Peyer's patch (tissue), 4 donors: ENCODE measurements around the gene TSPAN31. TPM values are rescaled to one million over a fixed set of nuclear protein-coding genes. Genes with fewer than 3 reads are reported as not detected.

Experiments
- DNase-seq, 3 donors: peaks; one replicate each; pipeline ENCODE4 v3.0.0-alpha.2; 2017 to 2019
- H3K27ac ChIP-seq, 4 donors: fragments of 200-600 bp; sonication (generic); one replicate each; pipeline ENCODE4 v1.5.1; 2016 to 2019
- H3K27me3 ChIP-seq, 2 donors: fragments of 200-600 bp; sonication (generic); one replicate each; pipeline ENCODE4 v1.5.1; 2019
- H3K36me3 ChIP-seq, 3 donors: fragments of 200-600 bp; sonication (generic); one replicate each; pipeline ENCODE4 v1.5.1; 2016 to 2019
- H3K4me1 ChIP-seq, 4 donors: fragments of 200-600 bp; sonication (generic); one replicate each; pipeline ENCODE4 v1.5.1; 2016 to 2019
- H3K4me3 ChIP-seq, 4 donors: fragments of 200-600 bp; sonication (generic); 1 replicate in 3 of 4; 2 replicates in 1 of 4; pipeline ENCODE4 v1.5.1; 2016 to 2019; ENCODE audit warnings: mild to moderate bottlenecking in 1 of 4
- H3K9me3 ChIP-seq, 4 donors: fragments of 200-600 bp; sonication (generic); one replicate each; pipeline ENCODE4 v1.5.1; 2016 to 2019; ENCODE audit warnings: mild to moderate bottlenecking in 1 of 4
- POLR2A ChIP-seq, 2 donors: fragments of 450-650 bp; IDR thresholded peaks; one replicate each; pipeline ENCODE4 v1.5.1; 2017; ENCODE audit warnings: antibody characterized with exemption in 2 of 2, mild to moderate bottlenecking in 2 of 2, moderate library complexity in 2 of 2
- total RNA-seq, 4 donors: library from RNA; depleted of rRNA; stranded (reverse); fragments of >200 nt; gene quantifications; one replicate each; pipeline ENCODE4 v1.1.0, GENCODE V29; 2016
- TF ChIP-seq, protein P1 (sequence below), 6 experiments: fragments of 450-650 bp in 4 of 6; fragments of 200-600 bp in 2 of 6; sonication (generic) in 1 of 6; IDR thresholded peaks; one replicate each; pipeline ENCODE4 v1.5.1; 2017 to 2019; ENCODE audit warnings: antibody characterized with exemption in 6 of 6, mild to moderate bottlenecking in 3 of 6, moderate library complexity in 1 of 6

The TSPAN31 gene
- total RNA-seq, 4 donors from 2014 or later, result 45.7 to 65.7 (median 55.6) TPM

DNA sequence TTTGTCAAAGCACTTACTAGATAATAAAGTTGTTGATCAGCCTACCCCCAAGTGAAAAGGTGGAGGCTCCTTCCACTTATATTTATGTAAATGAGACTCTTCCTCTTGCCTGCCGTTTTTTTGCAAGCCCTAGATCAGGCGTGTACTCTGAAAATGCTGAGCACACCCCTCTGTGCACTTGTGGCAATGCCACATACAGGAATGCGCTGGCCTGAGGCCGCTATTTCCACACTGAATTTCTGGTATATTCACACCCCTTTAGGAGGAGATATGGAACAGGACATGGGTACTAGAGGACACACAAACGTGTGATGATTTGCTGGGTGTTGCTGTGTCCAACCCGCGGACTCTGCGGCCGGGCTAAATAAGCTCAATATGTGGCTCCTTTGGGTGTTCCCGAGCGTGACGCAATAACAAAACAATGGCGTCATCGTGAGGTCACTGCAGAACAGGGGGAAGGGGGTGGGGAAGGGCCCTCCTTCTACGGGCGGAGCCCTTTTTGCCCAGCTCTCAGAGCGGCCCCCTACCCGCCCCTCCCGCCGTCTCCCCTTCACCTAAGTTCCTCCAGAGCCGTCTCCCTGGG is 554 bp upstream of the TSPAN31 start:
- peak; percentile 54 to 85 (median 80) for DNase-seq
- Histone ChIP-seq H3K36me3 (peaks cover 0 to 28% (median 0%) of the 10 kb centered on the region in 3 donors), H3K4me3 (peak overlapping the region; percentile 62 to 85 (median 79)), H3K9me3 (no peaks in the 10 kb centered on the region), H3K4me1 (peaks cover 0 to 20% (median 8%) of the 10 kb centered on the region in 4 donors), H3K27me3 (peaks cover 0 to 4% of the 10 kb centered on the region in 2 donors), H3K27ac (peak overlapping the region; percentile 85 to 95 (median 95))
- TF ChIP-seq, protein P1, sequence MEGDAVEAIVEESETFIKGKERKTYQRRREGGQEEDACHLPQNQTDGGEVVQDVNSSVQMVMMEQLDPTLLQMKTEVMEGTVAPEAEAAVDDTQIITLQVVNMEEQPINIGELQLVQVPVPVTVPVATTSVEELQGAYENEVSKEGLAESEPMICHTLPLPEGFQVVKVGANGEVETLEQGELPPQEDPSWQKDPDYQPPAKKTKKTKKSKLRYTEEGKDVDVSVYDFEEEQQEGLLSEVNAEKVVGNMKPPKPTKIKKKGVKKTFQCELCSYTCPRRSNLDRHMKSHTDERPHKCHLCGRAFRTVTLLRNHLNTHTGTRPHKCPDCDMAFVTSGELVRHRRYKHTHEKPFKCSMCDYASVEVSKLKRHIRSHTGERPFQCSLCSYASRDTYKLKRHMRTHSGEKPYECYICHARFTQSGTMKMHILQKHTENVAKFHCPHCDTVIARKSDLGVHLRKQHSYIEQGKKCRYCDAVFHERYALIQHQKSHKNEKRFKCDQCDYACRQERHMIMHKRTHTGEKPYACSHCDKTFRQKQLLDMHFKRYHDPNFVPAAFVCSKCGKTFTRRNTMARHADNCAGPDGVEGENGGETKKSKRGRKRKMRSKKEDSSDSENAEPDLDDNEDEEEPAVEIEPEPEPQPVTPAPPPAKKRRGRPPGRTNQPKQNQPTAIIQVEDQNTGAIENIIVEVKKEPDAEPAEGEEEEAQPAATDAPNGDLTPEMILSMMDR (IDR thresholded peaks at IDR 0.05), result no peak
- no peak for TF ChIP-seq POLR2A (IDR thresholded peaks at IDR 0.05)

DNA sequence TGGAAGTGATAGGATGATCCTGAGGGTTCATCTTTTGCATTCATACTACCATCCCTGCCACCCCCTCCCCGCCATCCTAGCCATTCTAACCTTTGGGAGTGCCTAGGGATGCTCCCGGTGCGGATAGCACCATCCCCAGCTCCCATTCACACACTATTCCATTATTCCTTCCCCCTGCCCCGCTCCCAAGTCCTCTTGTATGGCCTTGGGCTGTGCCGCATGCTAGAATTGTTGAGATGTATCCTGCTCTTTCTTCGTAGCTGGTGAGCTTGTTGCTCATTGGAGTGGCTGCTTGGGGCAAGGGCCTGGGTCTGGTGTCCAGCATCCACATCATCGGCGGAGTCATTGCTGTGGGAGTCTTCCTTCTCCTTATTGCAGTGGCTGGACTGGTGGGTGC is 644 bp downstream of the TSPAN31 start:
- no peak for TF ChIP-seq POLR2A (IDR thresholded peaks at IDR 0.05)
- peak overlapping the region; percentile 62 to 85 (median 79) for H3K4me3 ChIP-seq
- no peak for DNase-seq
- peaks cover 0 to 9% (median 6%) of the 10 kb centered on the region in 4 donors for H3K4me1 ChIP-seq
- no peaks in the 10 kb centered on the region for H3K27me3 ChIP-seq
- peak overlapping the region; percentile 85 to 95 (median 95) for H3K27ac ChIP-seq
- peaks cover 0 to 33% (median 0%) of the 10 kb centered on the region in 3 donors for H3K36me3 ChIP-seq
- H3K9me3 ChIP-seq, result no peaks in the 10 kb centered on the region

DNA sequence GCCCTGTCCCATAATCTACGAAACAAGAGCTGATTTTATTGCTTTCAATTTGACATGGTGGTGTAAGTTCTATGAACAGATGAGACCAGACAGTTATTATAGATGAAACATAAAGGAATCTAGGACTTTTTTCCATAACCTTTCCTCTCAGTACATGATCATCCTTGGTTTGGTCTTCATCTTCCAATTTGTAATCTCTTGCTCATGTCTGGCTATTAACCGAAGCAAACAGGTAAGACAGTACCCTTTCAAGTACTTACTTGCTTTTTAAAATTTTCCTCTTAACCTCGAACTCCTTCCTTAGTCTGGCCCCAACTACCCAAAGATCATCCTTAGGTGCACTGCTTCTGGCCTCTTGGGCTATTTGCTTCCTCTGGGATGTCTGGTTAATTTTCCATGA is 1.2 kb downstream of the TSPAN31 start:
- H3K4me3 ChIP-seq, result no peak overlapping the region
- H3K4me1 ChIP-seq, result peaks cover 0 to 11% (median 5%) of the 10 kb centered on the region in 4 donors
- no peaks in the 10 kb centered on the region for H3K27me3 ChIP-seq
- DNase-seq, result no peak
- H3K9me3 ChIP-seq, result no peaks in the 10 kb centered on the region
- H3K36me3 ChIP-seq, result peaks cover 0 to 33% (median 0%) of the 10 kb centered on the region in 3 donors
- no peak overlapping the region for H3K27ac ChIP-seq
- TF ChIP-seq, protein P1 (IDR thresholded peaks at IDR 0.05), result no peak

- TF ChIP-seq, protein P1 (IDR thresholded peaks at IDR 0.05), result no peak
- no peak for TF ChIP-seq POLR2A (IDR thresholded peaks at IDR 0.05)
- Histone ChIP-seq H3K27ac (no peak overlapping the region), H3K4me3 (no peak overlapping the region), H3K36me3 (peaks cover 0 to 33% (median 0%) of the 10 kb centered on the region in 3 donors), H3K27me3 (no peaks in the 10 kb centered on the region), H3K9me3 (no peaks in the 10 kb centered on the region), H3K4me1 (peaks cover 0 to 22% (median 0%) of the 10 kb centered on the region in 4 donors)
- no peak for DNase-seq
Observed at GRCh38 chr12:57749061-57749460, 4.2 kb downstream of the TSPAN31 start.

DNA sequence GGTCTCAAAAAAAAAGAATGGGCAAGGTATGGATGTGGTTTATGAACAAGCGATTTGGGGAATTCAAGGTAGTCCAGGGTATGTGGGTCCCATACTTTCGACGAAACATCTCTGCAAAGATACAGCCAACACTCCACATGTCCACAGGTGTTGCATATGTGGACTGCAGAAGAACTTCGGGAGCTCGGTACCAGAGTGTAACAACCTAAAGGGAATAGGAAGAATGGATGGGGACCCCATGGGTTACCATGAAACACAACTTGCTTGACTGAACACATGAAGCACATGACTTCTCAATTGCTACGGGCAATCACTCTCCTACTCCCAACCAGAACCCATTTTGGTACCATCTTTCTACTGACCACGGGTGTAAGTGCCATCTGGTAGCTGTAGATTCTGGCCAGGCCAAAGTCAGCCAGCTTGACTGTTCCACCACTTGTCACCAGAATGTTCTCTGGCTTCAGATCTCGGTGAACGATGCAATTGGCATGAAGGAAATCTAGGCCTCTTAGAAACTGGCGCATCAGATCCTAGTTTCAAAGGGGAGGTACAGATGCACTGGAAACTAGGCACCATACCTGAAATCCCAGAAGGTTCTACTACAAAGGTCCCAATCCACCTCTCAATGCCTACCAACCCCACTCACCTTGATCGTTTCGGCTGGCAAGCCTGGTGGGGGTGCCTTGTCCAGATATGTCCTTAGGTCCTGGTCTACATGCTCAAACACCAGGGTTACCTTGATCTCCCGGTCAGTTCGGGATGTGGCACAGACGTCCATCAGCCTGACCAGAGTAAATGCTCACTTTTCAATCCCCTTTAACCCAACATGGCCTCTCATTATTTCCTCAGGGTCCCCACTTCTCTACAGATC is 6.0 kb downstream of the TSPAN31 start:
- Histone ChIP-seq H3K27ac (peak overlapping the region in 1 of 4 donors; percentile 81), H3K27me3 (no peaks in the 10 kb centered on the region), H3K4me1 (peaks cover 0 to 26% (median 0%) of the 10 kb centered on the region in 4 donors), H3K36me3 (peaks cover 0 to 33% (median 0%) of the 10 kb centered on the region in 3 donors), H3K4me3 (peak overlapping the region; percentile 49 to 70 (median 60)), H3K9me3 (no peaks in the 10 kb centered on the region)
- no peak for TF ChIP-seq POLR2A (IDR thresholded peaks at IDR 0.05)
- TF ChIP-seq, protein P1 (IDR thresholded peaks at IDR 0.05), result no peak
- no peak for DNase-seq

GRCh38 chr12:57751432-57751787 is 6.6 kb downstream of the TSPAN31 start:
- TF ChIP-seq, protein P1 (IDR thresholded peaks at IDR 0.05), result no peak
- no peak for TF ChIP-seq POLR2A (IDR thresholded peaks at IDR 0.05)
- Histone ChIP-seq H3K36me3 (peaks cover 0 to 33% (median 0%) of the 10 kb centered on the region in 3 donors), H3K4me1 (peaks cover 0 to 31% (median under 1%) of the 10 kb centered on the region in 4 donors), H3K9me3 (no peaks in the 10 kb centered on the region), H3K4me3 (peak overlapping the region; percentile 49 to 70 (median 60)), H3K27me3 (no peaks in the 10 kb centered on the region), H3K27ac (peak overlapping the region in 3 of 4 donors; percentile 69 to 81 (median 77))
- no peak for DNase-seq
